Activated T-cell treated with anti-CD3 and anti-CD28 coated beads for 24 hours (primary cell): ENCODE data around the gene OLA1.

Experiments
- DNase-seq: peaks from one replicate; pipeline ENCODE4 v3.0.0-alpha.2; 2020; ENCODE audit warnings: low read depth

OLA1 gene

DNA sequence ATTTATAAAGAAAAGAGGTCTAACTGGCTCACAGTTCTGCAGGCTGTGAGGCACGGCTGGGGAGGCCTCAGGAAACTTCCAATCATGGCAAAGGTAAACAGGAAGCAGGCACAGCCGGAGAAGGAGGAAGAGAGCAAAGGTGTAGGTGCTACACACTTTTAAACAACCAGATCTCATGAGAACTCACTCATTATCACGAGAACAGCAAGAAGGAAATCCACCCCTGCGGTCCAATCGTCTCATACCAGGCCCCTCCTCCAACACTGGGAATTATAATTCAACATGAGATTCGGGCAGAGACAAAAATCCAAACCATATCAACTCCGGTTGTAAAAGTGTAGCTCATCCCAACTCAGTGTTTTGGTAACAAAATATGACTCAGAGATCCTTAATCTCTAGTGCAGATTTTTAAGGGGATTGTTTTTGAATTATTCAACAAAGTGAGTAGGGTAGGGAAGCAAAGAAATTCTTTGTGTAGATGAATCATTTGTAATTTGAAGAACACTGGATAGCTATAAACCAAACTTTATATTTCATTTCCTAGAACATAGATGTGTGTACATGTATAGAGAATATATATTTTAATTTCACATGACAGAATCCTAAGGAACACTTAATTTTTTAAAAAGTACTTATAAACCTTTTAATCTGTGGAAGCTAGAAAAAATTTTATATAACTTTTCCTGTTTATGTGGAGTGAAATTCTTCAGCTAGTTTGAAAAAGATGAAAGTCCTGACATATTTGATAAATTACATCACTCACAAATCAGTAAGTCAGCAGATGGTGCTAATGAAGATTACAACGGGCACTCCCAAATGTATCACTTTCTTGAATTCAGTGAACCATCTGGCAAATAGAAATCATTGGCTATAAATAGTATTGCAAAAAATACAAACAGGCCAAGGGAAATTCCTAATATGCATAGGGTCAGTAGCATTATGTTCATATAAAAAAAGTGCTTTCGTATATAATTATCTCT lies 130.1 kb downstream of the OLA1 start:
- no peak for DNase-seq

DNA sequence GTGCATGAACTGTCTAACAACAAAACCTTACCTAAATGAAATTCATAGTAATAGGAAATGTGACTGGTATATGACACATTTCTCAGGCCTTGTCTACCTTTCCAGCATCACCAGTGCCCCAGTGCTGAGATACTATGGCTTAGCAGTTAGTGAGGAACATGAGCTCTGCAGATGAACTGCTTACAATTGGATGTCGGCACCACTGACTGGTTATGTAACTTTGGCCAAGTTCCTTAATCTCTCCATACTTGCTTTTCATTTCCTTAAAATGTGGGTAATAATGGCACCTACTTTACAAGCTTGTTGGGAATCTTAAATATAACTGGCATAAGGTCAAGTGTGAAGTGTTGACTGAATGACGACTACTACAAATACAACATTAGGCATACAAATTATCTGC lies 136.3 kb downstream of the OLA1 start:
- DNase-seq = no peak

- no peak for DNase-seq
Measured at GRCh38 chr2:174108579-174108978, 139.8 kb downstream of the OLA1 start.

GRCh38 chr2:174106736-174107135 lies 141.6 kb downstream of the OLA1 start:
- no peak for DNase-seq

- no peak for DNase-seq
Measured at GRCh38 chr2:174094542-174094941, 153.8 kb downstream of the OLA1 start.

- DNase-seq = no peak
Measured at GRCh38 chr2:174090476-174090875, 157.9 kb downstream of the OLA1 start.

DNA sequence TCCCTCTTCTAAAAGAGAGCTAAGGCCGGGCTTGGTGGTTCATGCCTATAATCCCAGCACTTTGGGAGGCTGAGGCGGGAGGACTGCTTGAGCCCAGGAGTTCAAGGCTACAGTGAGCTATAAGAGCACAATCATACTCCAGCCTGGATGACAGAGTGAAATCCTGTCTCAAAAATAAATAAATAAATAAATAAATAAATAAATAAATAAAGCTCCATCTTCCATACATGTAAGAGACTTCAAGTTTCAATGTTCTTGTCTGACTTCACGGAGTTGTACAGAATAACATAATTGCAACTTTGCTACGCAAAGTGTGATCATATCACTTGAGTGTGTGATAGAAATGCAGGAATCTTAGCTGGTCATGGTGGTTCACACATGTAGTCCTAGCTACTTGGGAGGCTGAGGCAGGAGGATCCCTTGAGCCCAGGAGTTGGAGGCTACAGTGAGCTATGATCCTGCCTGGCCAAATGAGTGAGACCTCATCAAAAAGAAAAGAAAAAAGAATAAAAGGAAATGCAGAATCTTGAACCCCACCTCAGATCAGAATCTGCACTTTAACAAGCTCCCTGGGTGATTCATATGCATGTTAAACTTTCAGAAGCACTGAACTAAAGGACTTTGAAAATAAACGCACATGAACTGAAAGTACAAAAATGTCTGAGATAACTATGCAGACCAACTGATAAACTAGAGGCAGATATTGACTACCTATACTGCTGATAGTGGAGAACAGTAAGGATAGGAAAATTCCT lies 159.4 kb downstream of the OLA1 start:
- no peak for DNase-seq

DNA sequence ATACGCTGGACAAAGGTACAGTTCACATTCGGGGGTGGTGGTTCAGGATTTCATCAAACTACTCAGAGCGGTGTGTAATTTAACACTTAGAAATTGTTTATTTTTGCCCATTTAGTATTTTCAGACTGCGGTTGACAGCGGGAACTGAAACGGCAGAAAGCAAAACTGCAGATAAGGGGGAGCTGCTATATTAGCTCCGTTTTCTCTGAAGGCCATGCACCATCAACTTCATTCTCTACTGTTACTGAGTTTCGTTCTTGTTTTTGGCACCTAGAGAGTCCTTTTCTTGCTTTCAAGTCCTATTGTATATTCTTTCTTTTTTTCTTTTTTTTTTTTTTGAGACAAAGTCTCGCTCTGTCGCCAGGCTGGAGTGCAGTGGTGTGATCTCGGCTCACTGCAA lies 161.6 kb downstream of the OLA1 start:
- no peak for DNase-seq

DNA sequence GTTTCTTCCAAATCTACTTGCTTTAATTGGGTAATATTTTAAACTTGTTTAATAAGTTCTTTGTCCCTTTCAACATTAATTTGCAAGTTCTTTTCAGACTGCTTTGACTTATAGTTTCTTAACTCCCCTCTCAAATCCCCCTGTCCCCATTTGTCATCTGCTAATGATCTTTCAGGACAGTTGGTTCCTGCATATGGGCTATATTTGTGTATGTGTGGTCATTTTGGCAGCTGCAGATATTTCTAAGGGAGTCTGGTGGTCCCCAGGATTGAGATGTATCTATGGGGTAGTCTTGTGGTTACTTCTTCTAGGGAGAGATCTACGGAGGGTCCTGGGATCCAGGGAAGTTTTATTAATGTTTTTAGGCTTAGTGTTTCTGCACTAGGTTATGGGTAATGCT lies 162.6 kb downstream of the OLA1 start:
- DNase-seq = no peak

- DNase-seq = no peak
Measured at GRCh38 chr2:174083843-174084458, 164.4 kb downstream of the OLA1 start.

GRCh38 chr2:174080672-174081121 lies 167.6 kb downstream of the OLA1 start:
- no peak for DNase-seq

DNA sequence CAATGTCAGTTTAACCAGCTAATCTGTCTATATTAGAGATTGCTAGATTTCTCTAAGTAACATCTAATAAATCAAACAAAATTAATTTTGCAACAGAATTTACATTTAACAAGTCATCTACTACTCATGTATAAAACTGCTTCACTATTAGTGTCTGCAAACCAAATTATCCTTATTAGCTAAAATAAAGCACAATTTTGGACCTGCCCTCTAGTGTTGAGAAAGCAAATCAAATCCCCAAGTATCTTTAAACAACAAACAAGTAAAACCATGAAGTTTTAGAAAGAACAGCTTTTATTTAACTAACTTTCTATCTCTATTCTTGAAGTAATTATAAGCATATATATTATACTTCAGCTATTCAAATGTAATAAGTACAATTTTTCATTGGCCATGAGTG lies 170.1 kb downstream of the OLA1 start:
- DNase-seq = no peak

GRCh38 chr2:174076975-174077374 lies 171.4 kb downstream of the OLA1 start:
- no peak for DNase-seq

DNA sequence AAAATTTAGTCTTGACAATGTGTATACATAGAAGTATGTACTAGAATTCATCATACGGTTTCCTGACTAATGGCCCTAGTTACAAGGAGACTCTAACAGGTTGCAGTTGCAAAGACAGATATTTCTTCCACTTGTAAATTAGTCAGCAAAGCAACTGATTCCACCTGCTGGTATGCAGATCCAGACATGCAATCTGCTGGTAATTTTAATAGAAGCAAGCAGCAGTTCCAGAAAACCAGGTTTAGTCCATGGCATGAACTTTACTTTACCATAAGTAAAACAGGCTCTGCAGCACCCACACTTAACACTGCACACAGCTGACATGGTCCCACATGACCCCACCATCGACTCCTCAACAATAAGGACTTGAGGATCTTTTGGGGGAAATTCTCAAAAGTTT lies 172.3 kb downstream of the OLA1 start:
- DNase-seq = no peak

DNA sequence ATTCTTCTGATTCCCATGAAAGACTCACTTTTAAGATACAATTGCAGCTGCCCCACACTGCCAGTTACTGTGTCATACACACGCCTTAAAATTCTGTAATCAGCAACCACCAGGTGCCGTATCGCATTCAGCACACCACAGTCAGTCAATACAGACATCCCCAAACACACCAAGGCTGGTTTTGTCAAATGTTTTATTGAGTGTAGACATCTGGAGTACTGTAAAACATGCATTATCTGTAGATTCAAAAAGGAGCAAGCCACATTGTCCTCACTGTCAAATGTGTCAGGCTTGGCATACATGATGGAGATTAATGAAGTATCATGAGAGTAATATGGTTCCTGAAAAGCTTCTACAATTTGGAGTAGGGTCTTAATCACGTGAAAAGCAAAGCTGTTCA lies 173.5 kb downstream of the OLA1 start:
- no peak for DNase-seq

DNA sequence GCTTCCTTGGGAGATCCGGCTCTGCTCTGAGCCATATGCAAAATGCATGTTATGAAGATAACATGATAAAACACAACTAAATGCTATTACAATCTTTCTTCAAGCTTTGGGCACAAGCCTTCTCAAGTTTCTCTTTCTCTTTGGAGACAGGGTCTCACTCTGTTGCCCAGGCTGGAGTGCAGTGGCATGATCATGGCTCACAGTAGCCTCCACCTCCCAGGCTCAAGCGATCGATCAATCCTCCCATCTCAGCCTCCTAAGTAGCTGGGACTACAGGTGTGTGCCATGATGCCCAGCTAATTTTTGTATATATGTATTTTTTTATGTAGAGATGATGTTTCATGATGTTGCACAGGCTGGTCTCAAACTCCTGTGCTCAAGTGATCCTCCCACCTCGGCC lies 175.5 kb downstream of the OLA1 start:
- no peak for DNase-seq

- no peak for DNase-seq
Measured at GRCh38 chr2:174072069-174072468, 176.3 kb downstream of the OLA1 start.

DNA sequence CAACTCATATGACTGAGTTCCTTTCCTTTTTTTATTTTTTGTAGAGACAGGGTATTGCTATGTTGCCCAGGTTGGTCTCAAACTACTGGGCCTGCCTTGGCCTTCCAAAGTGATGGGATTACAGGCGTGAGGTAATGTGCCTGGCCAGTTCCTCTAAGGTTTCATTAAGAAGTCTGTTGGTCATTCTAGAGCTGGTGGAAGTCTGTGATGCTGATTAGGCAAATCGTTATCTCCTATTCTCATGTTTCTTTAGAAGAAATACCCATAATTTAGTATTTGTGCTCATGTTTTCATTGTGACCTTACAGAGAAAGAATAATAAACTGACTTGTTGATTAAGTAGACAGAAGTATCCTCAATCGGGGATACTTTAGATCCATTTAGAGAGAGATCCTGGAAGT lies 177.0 kb downstream of the OLA1 start:
- no peak for DNase-seq

- DNase-seq = no peak
Measured at GRCh38 chr2:174070281-174070680, 178.1 kb downstream of the OLA1 start.

GRCh38 chr2:174067815-174068214 lies 180.5 kb downstream of the OLA1 start:
- no peak for DNase-seq

DNA sequence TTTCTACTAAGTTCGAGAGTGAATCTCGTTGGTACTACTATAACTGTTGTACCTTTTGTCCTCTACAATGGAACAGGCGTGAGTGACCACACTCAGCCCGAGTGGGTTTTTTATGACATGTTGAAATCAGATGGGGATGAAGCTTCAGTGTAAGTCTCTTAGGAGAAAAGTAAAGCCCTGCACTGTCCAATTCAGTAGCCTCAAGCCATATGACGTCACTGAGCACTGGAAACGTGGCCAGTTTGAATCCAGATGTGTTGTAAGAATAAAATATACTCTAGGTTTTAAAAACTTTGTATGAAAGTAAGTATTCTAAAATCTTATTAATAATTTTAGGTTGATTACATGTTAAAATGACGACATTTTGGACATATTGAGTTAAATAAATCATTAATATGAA lies 181.5 kb downstream of the OLA1 start:
- DNase-seq = no peak

- DNase-seq = no peak
Measured at GRCh38 chr2:174063492-174064092, 184.7 kb downstream of the OLA1 start.
